Esophagus muscularis mucosa (tissue), 4 donors: ENCODE data around the gene CSRNP3.

Experiments used
- EP300 ChIP-seq: sonication (generic); formaldehyde crosslinking; IDR thresholded peaks from one replicate; pipeline ENCODE4 v1.6.1; 2017; ENCODE audit warnings: antibody characterized with exemption
- POLR2A ChIP-seq: fragments of 450-650 bp; IDR thresholded peaks from one replicate; pipeline ENCODE4 v1.6.1; 2017; ENCODE audit warnings: antibody characterized with exemption, moderate library complexity, mild to moderate bottlenecking, low read depth
- TF ChIP-seq, protein P1 (sequence below), 3 experiments: fragments of 200-600 bp in 2 of 3; fragments of 450-650 bp in 1 of 3; sonication (generic) in 2 of 3; IDR thresholded peaks; one replicate each; pipeline ENCODE4 v1.5.1; 2017 to 2019; ENCODE audit warnings: antibody characterized with exemption in 3 of 3, mild to moderate bottlenecking in 2 of 3, moderate library complexity in 1 of 3

DNA sequence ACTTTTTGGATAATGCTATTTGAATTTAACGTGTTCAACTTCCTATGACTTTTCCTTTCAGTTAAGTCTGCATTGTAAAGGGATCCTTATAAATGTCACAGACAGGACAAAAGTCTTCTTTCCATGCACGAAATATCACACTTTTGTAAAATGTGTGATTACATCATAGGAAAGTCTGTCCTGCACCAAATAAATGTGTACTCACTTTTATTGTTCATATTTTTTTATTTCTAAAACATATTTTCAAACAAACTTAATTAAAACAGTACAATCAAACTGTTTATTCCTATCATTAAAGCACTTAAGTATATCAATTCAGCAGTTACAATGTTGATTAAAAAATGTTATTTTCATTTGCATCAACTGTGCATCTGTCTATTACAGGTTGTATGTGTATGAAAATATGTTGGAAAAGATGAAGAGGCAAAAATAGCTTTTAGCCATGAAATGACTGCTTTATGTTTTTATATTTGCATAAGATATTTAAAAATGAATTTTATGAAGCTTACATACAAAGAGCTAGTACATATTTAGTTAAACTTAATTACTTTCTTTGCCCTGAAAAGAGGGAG is 105.6 kb downstream of the CSRNP3 start:
- TF ChIP-seq EP300 (no peak), POLR2A (no peak)
- TF ChIP-seq, protein P1, sequence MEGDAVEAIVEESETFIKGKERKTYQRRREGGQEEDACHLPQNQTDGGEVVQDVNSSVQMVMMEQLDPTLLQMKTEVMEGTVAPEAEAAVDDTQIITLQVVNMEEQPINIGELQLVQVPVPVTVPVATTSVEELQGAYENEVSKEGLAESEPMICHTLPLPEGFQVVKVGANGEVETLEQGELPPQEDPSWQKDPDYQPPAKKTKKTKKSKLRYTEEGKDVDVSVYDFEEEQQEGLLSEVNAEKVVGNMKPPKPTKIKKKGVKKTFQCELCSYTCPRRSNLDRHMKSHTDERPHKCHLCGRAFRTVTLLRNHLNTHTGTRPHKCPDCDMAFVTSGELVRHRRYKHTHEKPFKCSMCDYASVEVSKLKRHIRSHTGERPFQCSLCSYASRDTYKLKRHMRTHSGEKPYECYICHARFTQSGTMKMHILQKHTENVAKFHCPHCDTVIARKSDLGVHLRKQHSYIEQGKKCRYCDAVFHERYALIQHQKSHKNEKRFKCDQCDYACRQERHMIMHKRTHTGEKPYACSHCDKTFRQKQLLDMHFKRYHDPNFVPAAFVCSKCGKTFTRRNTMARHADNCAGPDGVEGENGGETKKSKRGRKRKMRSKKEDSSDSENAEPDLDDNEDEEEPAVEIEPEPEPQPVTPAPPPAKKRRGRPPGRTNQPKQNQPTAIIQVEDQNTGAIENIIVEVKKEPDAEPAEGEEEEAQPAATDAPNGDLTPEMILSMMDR (IDR thresholded peaks at IDR 0.05), result no peak
